A673 (cell line): ENCODE results near the gene PLAC9. TPM values are rescaled to one million over a fixed set of nuclear protein-coding genes. Genes with fewer than 3 reads are reported as not detected.
A peak's percentile ranks its signal among the peaks of the same experiment; 100 is the strongest.

ENCODE experiments used
- BruUV-seq: library from RNA; stranded (reverse); fragments of 400-500 nt; replicated peaks from 2 replicates; lab custom pipeline; 2021; lab: Mats Ljungman, UMichigan
- CTCF ChIA-PET: fragments of 300-600 bp; sonication (Branson Sonifier 250); formaldehyde crosslinking; loops from one replicate; lab custom pipeline; 2022; ENCODE audit warnings: antibody characterized with exemption; lab: Charles Lee
- POLR2A ChIA-PET: fragments of 300-600 bp; sonication (Branson Sonifier 250); formaldehyde crosslinking; loops from one replicate; lab custom pipeline; 2022; ENCODE audit warnings: antibody characterized with exemption; ENCODE audit not compliant: low non-redundant PET; lab: Charles Lee
- DNase-seq: peaks from one replicate; pipeline ENCODE4 v3.0.0-alpha.2; 2015; ENCODE audit warnings: low spot score
- H3K27ac ChIP-seq: fragments of 200-600 bp; sonication (generic); 2 replicates; pipeline ENCODE4 v1.5.1; 2016; ENCODE audit warnings: mixed run types, low read depth, mild to moderate bottlenecking, mixed read lengths, antibody characterized with exemption, low read length; ENCODE audit not compliant: poor library complexity, severe bottlenecking
- H3K27me3 ChIP-seq: fragments of 200-600 bp; sonication (generic); replicated peaks from 2 replicates; pipeline ENCODE4 v1.6.1; 2017; ENCODE audit warnings: mixed run types, low read depth, mild to moderate bottlenecking, mixed read lengths, antibody characterized with exemption, low read length; ENCODE audit not compliant: insufficient read depth, poor library complexity
- H3K36me3 ChIP-seq: fragments of 200-600 bp; sonication (generic); 2 replicates; pipeline ENCODE4 v1.6.1; 2016; ENCODE audit warnings: mixed run types, mild to moderate bottlenecking, mixed read lengths, antibody characterized with exemption, low read length; ENCODE audit not compliant: insufficient read depth, poor library complexity, severe bottlenecking
- H3K4me1 ChIP-seq: fragments of 200-600 bp; sonication (generic); 2 replicates; pipeline ENCODE4 v1.6.1; 2017; ENCODE audit warnings: mixed run types, mild to moderate bottlenecking, mixed read lengths, antibody characterized with exemption, low read length; ENCODE audit not compliant: insufficient read depth, poor library complexity, severe bottlenecking
- H3K4me3 ChIP-seq: fragments of 200-600 bp; sonication (generic); 2 replicates; pipeline ENCODE4 v1.5.1; 2016; ENCODE audit warnings: low read depth, mixed run types, mild to moderate bottlenecking, mixed read lengths, low read length; ENCODE audit not compliant: poor library complexity, severe bottlenecking
- H3K9me3 ChIP-seq: fragments of 200-600 bp; sonication (generic); 2 replicates; pipeline ENCODE4 v1.6.1; 2016; ENCODE audit warnings: mixed run types, low read depth, mild to moderate bottlenecking, mixed read lengths, antibody characterized with exemption, low read length; ENCODE audit not compliant: poor library complexity, severe bottlenecking
- CTCF ChIP-seq: fragments of 300-800, 200-600 bp; sonication (generic); conservative IDR thresholded peaks from 2 replicates; pipeline ENCODE4 v1.5.1; 2017; ENCODE audit warnings: low read depth, mild to moderate bottlenecking, antibody characterized with exemption, low read length, moderate library complexity, mixed read lengths
- EZH2 ChIP-seq: fragments of 200-600 bp; sonication (generic); IDR thresholded peaks from 2 replicates; pipeline ENCODE4 v1.6.1; 2017; ENCODE audit warnings: borderline replicate concordance, low read depth, mild to moderate bottlenecking, mixed read lengths, antibody characterized with exemption, low read length; ENCODE audit not compliant: poor library complexity, severe bottlenecking
- intact Hi-C: fragments of 100-400 bp; cut with micrococcal nuclease; formaldehyde crosslinking; loops from one replicate; pipeline ENCODE4 v1.10.0; 2022; ENCODE audit not compliant: unreplicated experiment
- total RNA-seq: library from RNA; stranded (reverse); gene quantifications from 2 replicates; pipeline ENCODE4 v1.2.3, GENCODE V29; 2021

PLAC9 gene
- total RNA-seq, 1 experiment from 2014 or later = not detected

- H3K27ac ChIP-seq = no peak overlapping the region
- CTCF ChIA-PET = no interaction called here
- no peaks in the 10 kb centered on the region for H3K27me3 ChIP-seq
- H3K9me3 ChIP-seq = no peaks in the 10 kb centered on the region
- intact Hi-C loops = no loop called here
- TF ChIP-seq EZH2 (no peak), CTCF (no peak)
- no peak for DNase-seq
- H3K4me3 ChIP-seq = no peak overlapping the region
- no peaks in the 10 kb centered on the region for H3K36me3 ChIP-seq
- H3K4me1 ChIP-seq = peaks cover 4% of the 10 kb centered on the region
- POLR2A ChIA-PET = interaction anchor here (0.8 kb wide), 1 partner anchor 146 kb away, joined by 3 read pairs; no protein-coding TSS in a partner anchor
- BruUV-seq = no TSS peak
Measured at GRCh38 chr10:80118669-80119068, 13.9 kb upstream of the PLAC9 start.

- no TSS peak for BruUV-seq
- CTCF ChIA-PET = no interaction called here
Measured at GRCh38 chr10:80122110-80122710, 10.3 kb upstream of the PLAC9 start.

GRCh38 chr10:80122746-80123145, 9.8 kb upstream of the PLAC9 start:
- Histone ChIP-seq H3K27ac (no peak overlapping the region), H3K36me3 (no peaks in the 10 kb centered on the region), H3K4me1 (peaks cover 4% of the 10 kb centered on the region), H3K27me3 (no peaks in the 10 kb centered on the region), H3K4me3 (no peak overlapping the region), H3K9me3 (no peaks in the 10 kb centered on the region)
- DNase-seq = peak; percentile 70
- intact Hi-C loops = no loop called here
- TF ChIP-seq EZH2 (no peak), CTCF (no peak)
- no TSS peak for BruUV-seq
- ChIA-PET POLR2A (no interaction called here), CTCF (no interaction called here)

More at GRCh38 chr10:80122110-80122710, 10.3 kb upstream of the PLAC9 start:
- H3K27me3 ChIP-seq = no peaks in the 10 kb centered on the region
- H3K9me3 ChIP-seq = no peaks in the 10 kb centered on the region
- TF ChIP-seq CTCF (no peak), EZH2 (no peak)
- intact Hi-C loops = no loop called here
- DNase-seq = no peak
- no peak overlapping the region for H3K27ac ChIP-seq
- peaks cover 4% of the 10 kb centered on the region for H3K4me1 ChIP-seq
- no peak overlapping the region for H3K4me3 ChIP-seq
- no peaks in the 10 kb centered on the region for H3K36me3 ChIP-seq
- POLR2A ChIA-PET = no interaction called here
